Bone marrow (tissue), 2 donors: ENCODE results near the gene ULK4.

Experiments
- DNase-seq, 2 donors: peaks; one replicate each; lab custom pipeline; 2025; lab: John Stamatoyannopoulos, UW

ULK4 gene

DNA sequence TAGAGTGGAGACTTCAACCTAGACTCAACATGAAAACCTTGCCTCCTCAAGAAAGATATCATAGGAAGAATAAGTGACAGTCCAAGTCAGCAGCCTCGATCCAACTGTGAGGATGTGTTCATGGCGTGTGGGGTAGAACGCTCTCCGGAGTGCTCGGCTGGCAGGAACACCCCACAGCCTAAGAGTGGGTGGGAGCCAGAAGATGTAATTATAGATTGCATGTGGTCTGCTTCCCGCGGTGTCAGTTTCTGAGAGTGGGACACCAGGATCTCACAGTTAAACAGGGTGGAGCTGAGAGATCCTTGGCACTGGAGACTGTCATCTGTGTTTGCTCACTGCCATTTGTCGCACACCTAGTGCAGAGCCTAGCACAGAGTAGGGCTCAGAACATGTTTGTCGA, 604.6 kb downstream of the ULK4 start:
- DNase-seq, result no peak

DNA sequence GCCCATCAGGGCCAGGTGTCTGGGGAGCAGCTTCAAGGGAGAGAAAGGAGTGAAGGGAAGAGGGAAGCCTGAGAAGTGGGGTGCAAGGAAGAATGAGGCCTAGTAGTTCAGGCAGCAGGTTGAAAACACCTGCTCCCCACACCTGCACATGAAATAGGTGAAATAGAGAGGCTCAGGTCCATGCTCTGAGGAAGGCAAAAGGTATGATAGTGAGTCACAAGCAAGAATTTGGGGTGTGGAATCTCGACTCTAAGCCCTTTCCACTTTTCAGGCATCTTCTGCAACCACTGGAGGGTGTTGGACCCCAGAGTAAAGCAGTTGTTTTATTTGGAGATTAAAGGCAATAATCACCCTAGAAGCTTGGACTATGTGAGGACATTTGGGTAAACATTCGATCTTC, 605.1 kb downstream of the ULK4 start:
- no peak for DNase-seq

DNA sequence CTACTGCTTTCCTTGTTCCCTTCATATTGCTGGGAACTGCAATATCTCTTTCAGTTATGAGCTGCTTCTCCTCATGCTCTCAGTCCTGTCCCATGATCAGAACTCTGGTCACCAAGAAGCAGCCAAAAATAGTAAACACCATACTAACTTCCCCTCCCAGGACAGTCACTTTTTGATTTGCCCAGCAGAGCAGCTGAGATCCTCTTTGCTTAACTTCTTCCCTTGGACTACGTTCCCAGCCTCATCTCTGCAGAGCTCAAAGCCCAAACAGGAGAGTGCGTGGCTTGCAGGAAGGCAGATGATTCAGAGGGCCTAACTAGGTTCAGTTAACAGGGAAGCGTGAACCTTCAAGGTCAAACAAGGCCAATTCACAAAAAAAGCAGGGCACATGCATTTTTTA, 609.4 kb downstream of the ULK4 start:
- no peak for DNase-seq

DNA sequence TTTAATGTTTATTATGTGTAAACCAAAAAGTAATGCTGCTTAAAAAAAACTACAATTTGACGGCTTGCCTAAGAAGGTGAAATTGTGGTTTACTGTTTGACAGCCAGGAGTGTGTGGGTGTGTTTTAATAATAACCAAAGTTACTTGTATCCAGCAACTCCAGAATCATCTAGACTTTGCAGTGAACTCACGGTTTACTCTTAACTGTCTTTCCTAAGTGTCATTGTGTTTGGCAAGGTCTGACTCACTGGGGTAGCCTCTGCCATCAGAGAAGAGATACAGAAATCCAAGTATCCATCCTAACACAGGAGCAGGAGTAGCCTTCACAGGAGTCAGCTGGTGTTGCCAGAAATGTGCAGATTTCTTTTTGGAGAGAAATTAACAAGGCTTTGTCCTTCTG, 611.5 kb downstream of the ULK4 start:
- DNase-seq, result no peak

DNA sequence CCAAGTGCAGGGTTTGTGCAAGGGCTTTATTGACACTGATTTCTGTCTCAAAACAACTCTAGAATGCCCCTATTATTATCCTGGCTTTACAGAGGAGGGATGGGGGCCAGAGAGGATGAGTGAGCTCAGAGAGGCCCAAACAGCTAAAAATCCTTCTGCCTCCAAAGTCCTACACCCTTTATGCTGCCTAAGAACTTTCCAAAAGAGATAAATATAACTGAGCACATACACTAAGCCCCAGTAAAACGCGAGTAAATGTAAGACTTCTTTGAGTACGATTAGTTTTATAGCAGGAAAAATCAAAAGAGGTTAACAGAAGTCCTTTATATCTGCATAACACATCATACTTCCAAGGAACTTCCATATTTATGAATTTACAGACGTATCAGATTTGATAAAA, 613.5 kb downstream of the ULK4 start:
- DNase-seq, result no peak

DNA sequence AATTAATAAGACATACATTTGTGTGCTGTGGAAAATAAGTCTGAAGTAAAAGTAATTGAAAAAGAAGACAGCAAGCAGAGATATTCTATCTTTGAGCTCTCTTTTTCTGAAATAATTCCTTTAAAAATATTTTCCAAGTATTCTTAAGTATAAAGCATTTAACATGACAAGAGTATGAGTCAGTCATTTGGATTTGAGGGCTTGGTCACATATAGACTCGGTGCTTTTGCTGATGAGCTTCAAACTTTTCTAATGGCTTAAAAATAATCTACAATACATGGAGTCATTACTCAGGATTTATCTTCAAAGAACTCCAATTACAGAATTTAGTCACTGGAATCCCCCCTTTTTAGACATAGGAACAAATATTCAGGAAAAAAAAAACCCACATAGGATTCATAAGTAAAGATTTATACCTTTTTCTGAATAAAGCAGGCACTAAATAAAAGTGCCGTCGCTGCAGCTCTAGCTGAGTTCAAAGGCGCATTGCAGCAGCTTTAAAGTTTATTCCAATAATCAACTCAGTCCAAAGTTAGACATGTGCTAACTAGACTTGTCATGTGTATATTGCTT, 615.1 kb downstream of the ULK4 start:
- DNase-seq, result no peak

DNA sequence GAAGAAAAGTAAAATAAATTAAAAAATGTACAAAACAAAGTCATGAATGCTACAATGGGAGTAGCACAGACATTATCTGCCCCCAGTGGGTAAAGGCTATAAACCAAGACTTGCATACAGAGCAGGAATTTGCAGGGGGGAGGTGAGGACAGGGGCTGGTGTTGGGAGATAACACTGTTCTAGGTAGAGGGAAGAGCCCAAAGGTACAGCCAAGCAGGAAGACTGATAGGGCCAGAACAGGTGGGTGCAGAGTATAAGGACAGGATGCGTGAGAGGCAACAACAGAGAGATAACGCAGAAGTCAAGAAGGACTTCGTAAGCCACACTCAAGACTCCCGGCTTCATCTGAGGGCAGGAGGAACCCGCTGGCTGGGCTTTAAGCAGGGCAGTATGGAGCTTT, 616.1 kb downstream of the ULK4 start:
- no peak for DNase-seq

DNA sequence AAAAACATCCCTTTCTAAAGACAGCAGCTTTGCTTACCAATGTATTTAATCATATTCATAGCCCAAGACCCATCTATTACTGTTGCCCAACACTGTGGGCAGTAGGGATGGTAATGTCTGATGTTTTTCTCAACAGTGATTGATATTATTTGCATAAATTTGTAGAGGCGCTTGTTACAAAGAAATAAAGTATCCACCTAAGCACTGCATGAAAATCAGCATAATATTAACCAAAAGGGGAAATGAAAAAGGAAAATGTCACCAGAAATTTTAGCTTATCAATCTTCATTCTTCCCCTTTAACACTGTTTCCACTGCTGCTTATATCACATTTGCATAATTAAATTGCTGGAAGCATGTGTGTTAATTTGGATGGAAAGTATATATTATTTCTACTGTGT, 622.1 kb downstream of the ULK4 start:
- no peak for DNase-seq

DNA sequence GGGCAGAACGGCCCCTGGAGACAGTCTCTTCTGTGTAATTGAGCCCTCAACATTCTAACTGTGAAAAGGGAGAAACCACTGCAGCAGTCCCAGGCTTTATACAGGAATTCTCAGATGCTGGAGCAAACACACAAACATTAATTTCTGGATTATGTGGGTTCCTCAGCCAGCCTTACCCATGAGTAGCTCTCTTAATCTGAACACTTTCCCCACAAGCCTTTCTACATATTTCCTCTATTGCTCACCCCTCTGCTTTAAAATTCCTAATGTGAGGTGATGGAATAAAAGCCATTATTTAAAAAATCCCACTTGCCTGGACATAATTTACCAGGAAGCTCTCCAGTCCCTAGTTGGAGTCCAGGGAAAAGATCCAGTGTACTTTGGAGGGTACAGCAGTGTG, 623.6 kb downstream of the ULK4 start:
- DNase-seq, result no peak

DNA sequence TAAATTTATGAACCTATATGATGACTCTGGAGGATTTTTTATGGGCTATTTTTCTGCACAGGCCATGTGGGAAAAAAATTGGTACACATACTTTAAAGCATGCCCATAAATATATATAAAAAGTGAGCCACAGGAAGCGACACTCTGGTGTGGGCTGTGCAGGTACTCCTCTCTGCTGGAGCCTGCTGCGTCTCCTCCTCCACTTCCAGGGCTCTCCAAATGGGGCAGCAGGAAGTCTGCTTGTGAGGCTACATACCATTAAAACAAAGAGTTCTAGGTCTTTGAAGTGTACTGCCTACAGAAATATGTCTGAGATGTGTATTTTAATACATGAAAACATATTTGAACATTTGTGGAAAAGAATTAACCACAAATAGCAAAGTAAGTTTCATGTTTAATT, 627.5 kb downstream of the ULK4 start:
- DNase-seq, result no peak

DNA sequence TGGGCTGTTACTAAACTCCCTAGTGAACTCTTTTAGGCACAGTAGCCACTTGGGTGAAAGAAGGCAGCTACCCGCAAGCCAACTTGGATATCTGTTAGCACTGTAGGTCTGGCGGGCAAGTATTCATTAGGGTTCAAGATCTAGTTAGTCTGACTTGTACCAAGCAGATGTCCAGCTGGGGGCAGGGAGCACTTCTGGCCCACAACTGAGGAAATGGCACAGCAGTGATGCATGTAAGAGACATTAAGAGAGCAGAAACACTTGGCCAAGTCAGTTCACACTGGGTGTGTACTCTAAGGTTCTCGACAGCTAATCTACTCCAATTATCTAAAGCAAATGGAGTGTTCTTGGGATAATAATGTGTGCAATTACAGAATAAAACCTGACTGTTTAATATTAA, 630.9 kb downstream of the ULK4 start:
- DNase-seq, result no peak

DNA sequence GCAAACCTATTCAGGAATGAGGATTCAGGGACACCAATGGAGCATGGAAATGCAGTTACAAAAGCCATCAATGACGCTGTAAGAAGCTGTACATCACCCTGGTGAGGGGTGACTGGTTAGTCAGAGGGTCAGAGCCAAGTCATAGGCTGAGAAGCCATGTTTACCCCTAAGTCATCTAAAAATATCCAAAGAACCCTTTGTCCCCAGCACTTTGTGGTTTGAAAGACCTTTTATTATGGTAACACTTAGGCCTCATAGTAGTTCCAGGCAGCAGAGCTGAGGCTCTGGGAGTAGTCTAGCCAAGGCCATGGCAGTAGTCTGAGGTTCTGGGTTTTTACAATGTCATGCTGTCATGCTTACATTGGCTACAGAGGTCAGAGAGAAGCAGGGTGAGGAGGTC, 631.4 kb downstream of the ULK4 start:
- no peak for DNase-seq

DNA sequence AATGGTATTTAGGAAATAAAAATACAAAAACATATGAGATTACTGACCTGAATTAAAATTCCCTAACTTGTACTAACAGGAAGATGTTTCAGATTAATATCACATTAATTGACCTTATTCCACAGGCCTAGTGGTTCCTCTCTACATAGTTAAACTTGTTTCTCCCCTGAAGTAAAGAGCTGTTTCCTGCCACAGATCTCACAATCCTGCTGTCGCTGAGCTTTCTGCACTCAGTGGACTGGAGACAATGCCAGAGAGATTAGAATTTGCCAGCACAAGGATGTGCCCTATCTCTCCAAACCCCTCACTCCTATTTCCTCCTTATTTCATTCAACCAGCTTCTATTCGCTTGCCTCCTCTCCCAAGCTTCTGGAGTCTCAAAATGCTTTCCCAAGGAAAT, 632.0 kb downstream of the ULK4 start:
- DNase-seq, result no peak

DNA sequence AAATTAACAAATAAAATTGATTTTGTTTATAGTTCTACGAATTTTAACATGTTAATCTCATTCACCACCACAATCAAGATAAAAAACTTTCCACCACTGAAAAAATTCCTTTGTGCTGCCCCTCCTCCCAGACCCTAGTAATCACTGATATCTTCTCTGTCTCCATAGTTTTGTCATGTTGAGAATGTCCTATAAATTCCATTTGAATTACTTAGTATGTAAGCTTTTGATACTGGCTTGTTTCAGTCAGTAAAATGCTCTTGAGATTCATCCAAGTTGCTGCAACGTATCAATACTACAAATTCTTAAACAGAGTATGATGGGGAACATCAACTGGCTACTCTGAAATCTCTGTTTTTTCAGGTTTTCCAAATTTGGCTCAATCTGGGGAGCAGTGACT, 633.0 kb downstream of the ULK4 start:
- no peak for DNase-seq

DNA sequence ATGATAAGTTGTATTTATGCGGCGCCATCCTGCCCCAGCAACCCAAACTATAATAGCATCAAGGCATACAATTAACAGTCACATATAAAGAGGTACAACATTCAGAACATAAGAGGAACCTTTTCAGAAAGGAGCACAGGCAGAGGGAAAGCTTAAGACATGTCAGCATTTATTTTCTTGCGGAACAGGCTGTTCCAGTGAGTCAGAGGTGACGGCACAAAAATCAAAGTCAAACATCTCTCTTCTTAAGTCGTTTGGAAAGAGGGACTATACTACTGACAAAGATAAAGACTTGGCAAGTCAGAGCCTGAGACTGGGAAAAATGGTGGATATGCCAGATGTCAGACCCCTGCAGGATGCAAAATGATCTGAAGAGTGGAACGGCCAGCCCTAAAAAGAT, 634.2 kb downstream of the ULK4 start:
- no peak for DNase-seq

DNA sequence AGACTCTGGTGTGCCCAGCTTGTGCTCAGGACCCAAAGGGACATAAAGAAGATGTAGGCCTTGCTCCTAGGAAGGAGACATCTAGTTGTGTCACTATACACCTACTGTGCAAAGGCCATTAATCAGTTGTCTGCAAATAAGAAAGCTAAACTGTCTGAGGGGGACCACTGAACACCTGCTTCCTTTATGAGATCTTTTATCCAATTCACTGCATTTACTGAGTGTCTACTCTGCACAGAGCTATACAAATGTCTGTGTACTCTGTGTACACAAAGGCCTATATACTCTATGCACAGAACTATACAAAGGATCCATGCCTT, 637.8 kb downstream of the ULK4 start:
- no peak for DNase-seq

DNA sequence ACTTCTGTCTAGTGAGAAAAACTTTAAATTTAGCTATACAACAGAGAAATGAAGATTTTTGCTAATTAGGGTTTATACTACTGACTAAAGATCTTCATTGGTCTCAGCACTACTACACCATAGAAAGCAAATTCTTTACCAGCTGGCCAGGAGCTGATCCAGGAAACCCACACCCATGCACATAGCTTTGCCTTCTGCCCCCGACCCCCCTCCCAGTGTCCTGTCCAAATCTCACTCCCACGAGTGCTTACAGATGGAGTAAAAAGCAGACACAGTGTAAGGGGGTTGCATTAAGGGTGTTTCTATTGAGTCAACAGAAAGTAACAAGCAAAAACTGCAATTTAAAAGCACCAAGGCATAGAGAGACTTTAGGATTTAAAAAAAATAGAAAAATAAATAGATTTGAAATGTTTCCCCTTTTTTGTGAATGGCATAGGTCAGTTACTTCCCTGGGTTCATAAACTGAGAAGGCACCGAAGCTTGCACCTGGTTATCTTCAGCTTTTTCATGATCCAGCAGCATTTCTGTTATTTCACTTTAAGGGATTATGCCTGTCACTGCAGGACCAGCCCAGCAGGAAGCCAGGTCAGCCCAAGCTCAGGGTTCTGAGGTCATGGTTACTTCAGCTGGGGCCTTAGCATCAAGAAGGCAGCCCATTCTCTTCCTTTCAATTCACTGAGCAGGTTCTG, 638.3 kb downstream of the ULK4 start:
- no peak for DNase-seq

DNA sequence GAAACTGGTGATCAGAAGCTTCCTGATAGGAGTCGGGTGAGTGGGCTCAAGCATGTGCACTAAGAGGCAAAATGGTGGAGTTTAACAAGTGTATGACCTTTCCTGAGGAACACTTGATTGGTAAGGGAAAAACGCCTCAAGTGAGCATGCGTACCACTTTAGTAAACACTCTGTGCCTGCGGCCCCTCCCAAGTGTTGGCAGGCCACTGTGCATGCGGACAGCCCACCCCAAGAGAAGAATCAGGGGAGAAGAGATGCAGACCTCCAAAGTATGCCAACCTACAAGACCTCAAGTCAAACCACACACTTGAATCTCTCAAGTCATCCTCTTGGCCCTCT, 640.3 kb downstream of the ULK4 start:
- DNase-seq, result no peak

DNA sequence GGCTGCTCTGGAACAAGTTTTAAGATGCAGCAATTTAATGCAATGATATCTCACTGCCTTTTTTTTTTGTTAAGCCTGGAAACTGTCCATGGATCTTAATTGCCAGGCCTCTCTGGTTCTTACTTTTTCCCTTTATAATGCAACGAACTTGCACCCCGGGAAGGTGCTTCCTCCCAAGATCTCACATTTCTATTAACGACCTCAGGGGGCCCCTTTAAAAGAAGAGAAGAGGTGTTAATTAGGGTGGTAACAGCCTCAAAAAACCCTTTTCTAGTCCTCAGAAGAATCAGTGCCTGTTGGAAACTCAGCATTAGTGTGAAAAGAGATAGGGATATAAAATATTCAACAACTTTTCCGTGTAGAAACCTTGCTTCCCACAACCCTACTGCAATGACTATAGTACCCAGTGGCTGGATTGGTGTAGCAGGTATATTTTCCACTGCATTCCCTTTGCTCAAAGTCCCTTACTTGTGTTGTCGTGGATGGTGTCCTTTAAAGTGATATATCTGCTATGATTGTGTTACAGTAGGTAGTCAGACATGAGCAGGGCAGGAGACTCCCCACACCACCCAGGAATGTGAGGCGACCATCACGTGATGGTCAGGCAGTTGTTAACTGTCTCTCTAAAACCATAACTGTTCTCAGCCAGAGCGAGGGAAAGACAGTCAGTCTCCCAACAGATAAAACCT, 640.8 kb downstream of the ULK4 start:
- DNase-seq, result no peak

DNA sequence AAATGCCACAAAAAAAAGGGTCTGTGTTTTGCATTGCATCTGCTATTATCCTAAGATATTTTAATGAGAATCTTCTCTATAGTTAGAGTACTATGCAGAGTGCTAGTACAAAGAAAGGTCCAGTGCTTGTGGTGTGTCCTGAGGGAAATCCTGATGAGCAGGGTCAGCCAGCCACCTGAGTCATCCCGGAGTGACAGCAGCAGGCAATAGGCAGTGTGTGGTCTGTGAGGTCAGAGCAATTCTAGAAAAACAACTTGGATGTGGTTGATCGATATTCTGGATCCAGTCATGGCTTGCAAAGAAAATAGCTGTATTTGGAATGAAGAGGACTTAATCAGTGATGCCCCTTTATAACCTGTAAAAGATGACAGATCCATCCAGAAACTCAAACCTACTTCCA, 643.4 kb downstream of the ULK4 start:
- no peak for DNase-seq

DNA sequence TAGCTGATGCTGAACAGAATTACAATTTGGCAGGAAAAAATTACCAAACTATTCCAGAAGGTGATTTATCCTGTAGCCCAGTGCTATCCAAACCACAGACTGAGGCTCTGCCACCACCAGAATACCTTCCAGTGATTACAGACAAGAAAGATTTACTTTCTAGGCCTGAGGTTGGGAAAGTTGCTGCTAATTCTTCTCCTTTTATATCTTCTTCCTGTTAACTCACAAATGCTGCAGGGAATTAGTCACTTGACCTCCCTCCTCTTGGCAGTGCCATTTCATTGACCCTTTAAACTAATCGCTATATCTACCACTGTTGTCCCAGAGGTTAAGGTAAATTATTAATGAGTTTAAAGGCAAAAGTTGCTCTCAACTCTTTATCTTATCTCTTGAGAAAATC, 644.2 kb downstream of the ULK4 start:
- no peak for DNase-seq

DNA sequence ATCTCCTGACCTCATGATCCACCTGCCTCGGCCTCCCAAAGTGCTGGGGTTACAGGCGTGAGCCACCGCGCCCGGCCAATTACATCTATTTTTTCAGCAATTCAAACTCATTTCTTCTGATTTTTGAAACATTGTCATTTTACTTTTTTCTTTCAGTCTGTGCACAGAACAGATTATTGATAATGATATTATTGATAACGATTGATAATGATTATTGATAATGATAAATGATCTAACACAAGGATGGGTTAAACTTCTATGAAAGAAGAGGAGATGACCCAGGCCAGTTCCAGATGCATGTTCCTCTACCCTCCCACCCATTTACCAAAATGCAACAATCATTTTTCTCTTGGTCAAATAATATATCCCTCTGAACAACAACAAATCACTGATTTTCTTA, 644.6 kb downstream of the ULK4 start:
- DNase-seq, result no peak

DNA sequence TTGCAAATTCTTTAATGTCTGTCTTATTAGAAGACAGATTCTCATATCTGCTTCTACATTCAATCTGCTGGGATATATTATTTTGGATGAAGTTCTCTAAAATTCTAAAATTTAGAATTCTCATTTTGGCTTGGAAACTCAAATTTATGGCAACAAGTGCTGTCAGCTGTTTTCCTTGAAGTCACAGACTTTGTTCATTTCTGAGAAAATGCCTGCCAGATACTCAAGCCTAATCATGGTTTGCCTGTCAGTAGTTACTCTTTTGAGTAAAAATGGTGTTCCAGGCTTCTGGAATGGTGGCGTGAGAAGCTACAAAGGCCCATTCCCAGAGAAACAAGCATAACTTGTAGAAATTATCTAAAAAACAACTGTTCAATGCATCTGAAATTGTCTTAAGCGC, 646.8 kb downstream of the ULK4 start:
- DNase-seq, result no peak

DNA sequence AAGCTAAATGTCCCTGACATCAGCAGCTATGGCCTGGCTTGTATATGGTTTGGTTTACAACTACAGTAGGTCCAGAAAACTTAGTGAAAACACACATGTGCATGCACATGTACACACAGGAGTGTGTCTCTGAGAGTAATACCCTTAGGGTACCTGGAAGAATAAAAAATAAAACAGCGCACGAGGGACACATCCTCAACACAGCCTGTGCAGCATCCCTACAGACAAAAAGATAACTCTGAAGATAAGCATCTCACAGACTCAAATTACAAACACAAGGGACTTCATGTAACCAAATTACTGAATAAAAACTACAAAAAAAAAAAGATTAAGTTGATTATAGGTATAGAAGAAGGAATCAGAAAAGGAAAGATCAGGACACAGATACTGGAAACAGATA, 653.8 kb downstream of the ULK4 start:
- no peak for DNase-seq
